Measurements from ENCODE around the gene EFNB2.

Gene EFNB2

DNA sequence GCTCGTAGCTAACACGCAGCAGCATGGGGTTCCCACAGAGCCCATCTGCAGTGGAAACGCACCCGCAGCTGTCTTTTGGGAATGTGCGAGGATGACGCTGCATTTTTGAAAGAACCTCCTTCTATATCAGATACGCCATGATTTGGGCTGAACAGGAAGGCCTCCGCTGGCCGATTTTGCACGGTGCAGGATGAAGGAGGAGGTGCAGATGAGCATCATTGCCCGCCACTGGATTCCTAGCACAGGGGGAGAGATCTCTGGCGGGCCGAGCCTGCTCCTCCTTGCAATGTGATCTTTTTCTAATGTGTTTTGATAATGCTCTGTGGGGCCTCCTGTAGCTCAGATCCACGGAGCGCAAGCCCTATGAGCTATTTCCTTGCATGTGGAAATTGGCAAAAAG is 55.5 kb downstream of the EFNB2 start:
- Histone ChIP-seq H3K9me3 (ENCODE audit: control insufficient read depth, insufficient read depth, low read length) (no peaks in the 10 kb centered on the region), H3K4me2 (ENCODE audit: low read length) (no peak overlapping the region), H3F3A (ENCODE audit: control insufficient read depth, insufficient read depth) (peaks cover 9% of the 10 kb centered on the region), H3K4me3 (ENCODE audit: low read length) (no peak overlapping the region), H3K27ac (ENCODE audit: low read depth, low read length) (no peak overlapping the region), H4K20me1 (ENCODE audit: control insufficient read depth, insufficient read depth, low read depth, low read length) (no peaks in the 10 kb centered on the region), H3K36me3 (ENCODE audit: control insufficient read depth, low read length) (no peaks in the 10 kb centered on the region), H3K79me2 (ENCODE audit: control insufficient read depth, low read length) (no peaks in the 10 kb centered on the region), H3K9me2 (replicated peaks; ENCODE audit: control insufficient read depth, low read length) (no peaks in the 10 kb centered on the region), H3K27me3 (ENCODE audit: control insufficient read depth, low read length) (peaks cover 2% of the 10 kb centered on the region; the same call in 1 of the 2 replicates), H3K4me1 (ENCODE audit: control insufficient read depth, low read length) (peaks cover 43% of the 10 kb centered on the region)
- TF ChIP-seq, protein P1, sequence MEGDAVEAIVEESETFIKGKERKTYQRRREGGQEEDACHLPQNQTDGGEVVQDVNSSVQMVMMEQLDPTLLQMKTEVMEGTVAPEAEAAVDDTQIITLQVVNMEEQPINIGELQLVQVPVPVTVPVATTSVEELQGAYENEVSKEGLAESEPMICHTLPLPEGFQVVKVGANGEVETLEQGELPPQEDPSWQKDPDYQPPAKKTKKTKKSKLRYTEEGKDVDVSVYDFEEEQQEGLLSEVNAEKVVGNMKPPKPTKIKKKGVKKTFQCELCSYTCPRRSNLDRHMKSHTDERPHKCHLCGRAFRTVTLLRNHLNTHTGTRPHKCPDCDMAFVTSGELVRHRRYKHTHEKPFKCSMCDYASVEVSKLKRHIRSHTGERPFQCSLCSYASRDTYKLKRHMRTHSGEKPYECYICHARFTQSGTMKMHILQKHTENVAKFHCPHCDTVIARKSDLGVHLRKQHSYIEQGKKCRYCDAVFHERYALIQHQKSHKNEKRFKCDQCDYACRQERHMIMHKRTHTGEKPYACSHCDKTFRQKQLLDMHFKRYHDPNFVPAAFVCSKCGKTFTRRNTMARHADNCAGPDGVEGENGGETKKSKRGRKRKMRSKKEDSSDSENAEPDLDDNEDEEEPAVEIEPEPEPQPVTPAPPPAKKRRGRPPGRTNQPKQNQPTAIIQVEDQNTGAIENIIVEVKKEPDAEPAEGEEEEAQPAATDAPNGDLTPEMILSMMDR (IDR thresholded peaks at IDR 0.05; ENCODE audit: low read depth, low read length, poor library complexity, severe bottlenecking): no peak
- no peak for TF ChIP-seq EZH2phosphoT487 (IDR thresholded peaks at IDR 0.05; ENCODE audit: borderline replicate concordance, low read length)

DNA sequence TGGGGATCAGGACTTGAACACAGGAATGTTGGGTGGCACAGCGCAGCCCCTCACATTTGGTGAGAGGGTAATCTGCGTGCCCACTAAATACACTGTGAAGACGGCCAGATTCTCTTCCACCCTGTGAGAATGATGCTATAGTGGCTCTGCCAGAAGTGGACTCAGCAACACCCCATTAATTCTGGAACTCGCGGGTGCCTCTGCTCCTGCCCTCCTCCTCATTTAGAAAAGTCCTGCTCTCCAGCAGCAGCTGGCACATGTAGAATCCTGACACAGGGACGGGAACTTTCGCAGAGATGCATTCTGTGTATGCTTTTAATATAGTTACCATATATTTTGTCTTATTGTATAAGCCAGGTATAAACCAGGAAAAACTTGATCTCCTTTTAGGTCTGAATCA is 57.3 kb downstream of the EFNB2 start:
- Histone ChIP-seq H3K4me3 (ENCODE audit: low read length) (no peak overlapping the region), H3K36me3 (ENCODE audit: control insufficient read depth, low read length) (no peaks in the 10 kb centered on the region), H3K79me2 (ENCODE audit: control insufficient read depth, low read length) (no peaks in the 10 kb centered on the region), H3K27me3 (ENCODE audit: control insufficient read depth, low read length) (peaks cover 2% of the 10 kb centered on the region; the same call in 1 of the 2 replicates), H3K4me2 (ENCODE audit: low read length) (no peak overlapping the region), H3K9me3 (ENCODE audit: control insufficient read depth, insufficient read depth, low read length) (no peaks in the 10 kb centered on the region), H3K4me1 (ENCODE audit: control insufficient read depth, low read length) (peaks cover 33% of the 10 kb centered on the region), H3F3A (ENCODE audit: control insufficient read depth, insufficient read depth) (peaks cover 6% of the 10 kb centered on the region), H4K20me1 (ENCODE audit: control insufficient read depth, insufficient read depth, low read depth, low read length) (no peaks in the 10 kb centered on the region), H3K9me2 (replicated peaks; ENCODE audit: control insufficient read depth, low read length) (no peaks in the 10 kb centered on the region), H3K27ac (ENCODE audit: low read depth, low read length) (no peak overlapping the region)
- TF ChIP-seq EZH2phosphoT487 (IDR thresholded peaks at IDR 0.05; ENCODE audit: borderline replicate concordance, low read length): no peak
- TF ChIP-seq, protein P1 (IDR thresholded peaks at IDR 0.05; ENCODE audit: low read depth, low read length, poor library complexity, severe bottlenecking): no peak

DNA sequence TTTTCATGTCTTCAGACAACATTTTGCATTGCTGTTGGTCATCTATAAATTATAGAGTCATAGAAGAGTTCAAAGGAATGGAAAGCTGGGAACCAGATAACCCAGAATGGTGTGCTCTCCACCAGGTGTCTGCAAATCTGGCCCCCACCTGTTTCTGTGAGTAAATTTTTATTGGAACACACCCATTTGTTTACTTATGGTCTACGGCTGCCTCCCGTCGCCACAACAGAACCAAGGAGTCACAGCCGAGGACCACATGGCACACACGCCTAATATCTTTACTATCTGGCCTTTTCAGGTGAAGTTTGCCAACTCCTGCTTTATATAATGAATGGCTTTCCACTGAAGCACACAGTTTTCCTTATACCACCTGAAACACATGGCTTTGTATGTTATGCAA is 58.2 kb downstream of the EFNB2 start:
- Histone ChIP-seq H3K4me2 (ENCODE audit: low read length) (no peak overlapping the region), H3F3A (ENCODE audit: control insufficient read depth, insufficient read depth) (0 out of 2 replicates have a peak, but pooled peaks cover 3% of the 10 kb centered on the region), H3K9me2 (replicated peaks; ENCODE audit: control insufficient read depth, low read length) (no peaks in the 10 kb centered on the region), H3K36me3 (ENCODE audit: control insufficient read depth, low read length) (no peaks in the 10 kb centered on the region), H3K4me3 (ENCODE audit: low read length) (no peak overlapping the region), H3K27ac (ENCODE audit: low read depth, low read length) (no peak overlapping the region), H3K9me3 (ENCODE audit: control insufficient read depth, insufficient read depth, low read length) (no peaks in the 10 kb centered on the region), H3K27me3 (ENCODE audit: control insufficient read depth, low read length) (peaks cover 9% of the 10 kb centered on the region), H4K20me1 (ENCODE audit: control insufficient read depth, insufficient read depth, low read depth, low read length) (no peaks in the 10 kb centered on the region), H3K79me2 (ENCODE audit: control insufficient read depth, low read length) (no peaks in the 10 kb centered on the region), H3K4me1 (ENCODE audit: control insufficient read depth, low read length) (peaks cover 25% of the 10 kb centered on the region)
- TF ChIP-seq, protein P1 (IDR thresholded peaks at IDR 0.05; ENCODE audit: low read depth, low read length, poor library complexity, severe bottlenecking): no peak
- no peak for TF ChIP-seq EZH2phosphoT487 (IDR thresholded peaks at IDR 0.05; ENCODE audit: borderline replicate concordance, low read length)
